CD4-positive, alpha-beta T cell treated with Interleukin-6 at 100 ng/mL for 8 hours (primary cell): Measurements from ENCODE around the gene TUBB8.
"Not testable (repeated sequence)": the region's sequence is repeated elsewhere in the genome, so short reads cannot be mapped to it uniquely, and the experiment has no call there.

Source experiments
- DNase-seq: peaks from one replicate; pipeline ENCODE4 v3.0.0-alpha.2; 2020; ENCODE audit warnings: mixed read lengths, low spot score

The TUBB8 gene

DNA sequence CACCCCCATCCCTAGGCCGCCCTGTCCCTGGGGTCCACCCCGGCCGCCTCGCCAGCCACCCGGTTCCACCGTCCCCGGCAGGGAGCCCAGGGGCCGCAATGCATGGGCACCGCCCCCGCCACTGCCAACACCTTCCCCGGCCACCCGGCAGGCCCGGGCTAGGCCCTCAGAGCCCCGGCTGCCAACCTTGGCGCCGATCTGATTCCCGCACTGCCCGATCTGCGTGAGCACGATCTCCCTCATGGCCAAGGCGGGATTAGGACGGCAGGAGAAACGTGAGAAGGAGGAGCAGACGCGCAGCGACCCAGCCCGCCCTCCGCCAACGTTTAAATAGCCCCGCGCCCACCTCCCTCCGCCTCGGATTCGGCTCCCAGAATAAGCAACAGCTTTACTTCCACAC is at the start of gene TUBB8:
Gene TUBB8 (minus strand): TSS at position 301 of the 400 bp plus-strand sequence. CDS start 58 bp downstream, at position 243.
- no peak for DNase-seq

DNA sequence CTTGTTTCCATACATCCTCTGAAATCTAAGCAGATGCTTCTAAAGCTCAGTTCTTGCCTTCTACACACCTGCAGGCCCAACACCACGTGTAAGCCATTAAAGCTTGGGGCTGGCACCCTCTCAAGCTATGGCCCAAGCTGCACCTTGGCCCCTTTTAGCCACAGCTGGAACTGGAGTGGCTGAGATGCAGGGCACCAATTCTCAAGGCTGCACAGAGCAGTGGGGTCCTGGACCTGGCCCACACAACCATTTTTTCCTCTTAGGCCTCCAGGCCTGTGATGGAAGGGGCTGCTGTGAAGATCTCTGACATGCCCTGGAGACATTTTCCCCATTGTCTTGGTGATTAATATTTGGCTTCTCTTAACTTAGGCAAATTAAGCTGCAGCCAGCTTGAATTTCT is 47.4 kb upstream of the TUBB8 start:
- DNase-seq, result no peak

DNA sequence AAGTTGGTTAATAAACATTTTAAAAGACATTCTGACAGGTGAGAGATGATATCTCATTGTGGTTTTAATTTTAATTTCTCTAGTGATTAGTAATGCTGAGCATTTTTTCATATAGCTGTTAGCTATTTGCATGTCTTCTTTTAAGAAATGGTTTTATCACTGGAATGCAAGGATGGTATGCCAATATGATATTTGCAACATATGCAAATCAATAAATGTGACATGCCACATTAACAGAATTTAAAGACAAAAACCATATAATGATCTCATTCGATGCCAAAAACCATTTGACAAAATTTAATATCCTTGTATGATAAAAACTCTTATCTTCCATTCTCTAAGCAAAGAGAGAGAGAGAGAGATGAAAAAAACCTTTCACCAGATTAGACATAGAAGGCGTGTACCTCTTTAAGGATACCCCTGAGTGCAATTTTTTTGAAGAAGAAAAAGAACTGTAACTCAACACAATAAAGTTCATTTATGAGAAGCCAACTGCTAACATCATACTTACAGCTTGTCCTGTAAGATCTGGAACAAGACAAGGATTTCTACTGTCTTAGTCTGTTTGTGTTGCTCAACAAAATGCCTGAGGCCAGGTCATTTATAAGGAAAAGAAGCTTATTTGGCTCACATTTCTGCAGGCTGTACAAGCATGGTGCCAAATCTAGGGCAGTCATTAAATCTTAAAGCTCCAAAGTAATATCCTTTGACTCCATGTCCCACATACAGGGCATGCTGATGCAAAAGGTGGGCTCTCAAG is 46.4 kb upstream of the TUBB8 start:
- no peak for DNase-seq

GRCh38 chr10:94613-95012 is 45.5 kb upstream of the TUBB8 start:
- DNase-seq, result no peak

GRCh38 chr10:92846-93245 is 43.8 kb upstream of the TUBB8 start:
- no peak for DNase-seq

- no peak for DNase-seq
Observed at GRCh38 chr10:92153-92552, 43.1 kb upstream of the TUBB8 start.

DNA sequence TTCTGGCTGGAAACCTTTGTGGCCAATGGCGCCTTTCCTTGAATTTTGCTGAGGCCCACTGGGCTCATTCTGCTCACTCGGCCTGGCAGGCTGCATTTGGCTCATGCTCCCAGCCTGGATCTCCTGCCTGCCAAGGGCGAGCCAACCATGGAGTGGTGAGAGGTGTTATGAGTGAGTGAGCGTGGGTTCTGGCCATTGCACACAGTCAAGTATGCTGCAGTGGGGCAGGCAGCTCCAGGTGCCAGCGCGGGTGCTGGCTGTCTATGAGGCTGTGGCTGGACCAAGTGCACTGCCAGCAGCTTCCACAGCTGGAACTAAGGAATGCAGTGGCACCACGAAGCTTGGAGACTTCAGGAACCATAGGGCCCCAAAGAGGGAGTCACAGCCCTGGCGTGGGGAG is 42.2 kb upstream of the TUBB8 start:
- DNase-seq, result no peak

DNA sequence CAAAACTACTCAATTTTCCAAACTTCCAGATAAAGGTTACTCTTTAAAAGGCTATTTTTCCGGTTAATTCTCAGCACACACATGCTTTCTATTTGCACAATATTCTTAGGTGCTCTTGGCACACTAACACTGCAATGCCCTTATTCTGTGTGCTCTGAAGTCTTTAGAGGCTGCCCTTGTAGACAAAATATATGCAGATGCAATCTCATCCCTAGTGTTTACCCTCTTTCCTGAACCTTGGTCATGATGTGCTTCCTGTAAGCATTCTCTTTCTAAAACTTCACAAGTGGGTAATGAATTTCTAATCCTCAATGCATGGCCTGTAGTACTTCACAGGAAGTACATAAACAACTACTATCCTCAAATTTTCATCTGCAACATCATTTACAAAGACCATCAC is 41.1 kb upstream of the TUBB8 start:
- DNase-seq, result no peak

GRCh38 chr10:89248-89647 is 40.2 kb upstream of the TUBB8 start:
- no peak for DNase-seq

- DNase-seq, result no peak
Observed at GRCh38 chr10:88253-88652, 39.2 kb upstream of the TUBB8 start.

- DNase-seq, result no peak
Observed at GRCh38 chr10:87177-88080, 38.3 kb upstream of the TUBB8 start.

- no peak for DNase-seq
Observed at GRCh38 chr10:86031-86430, 36.9 kb upstream of the TUBB8 start.

DNA sequence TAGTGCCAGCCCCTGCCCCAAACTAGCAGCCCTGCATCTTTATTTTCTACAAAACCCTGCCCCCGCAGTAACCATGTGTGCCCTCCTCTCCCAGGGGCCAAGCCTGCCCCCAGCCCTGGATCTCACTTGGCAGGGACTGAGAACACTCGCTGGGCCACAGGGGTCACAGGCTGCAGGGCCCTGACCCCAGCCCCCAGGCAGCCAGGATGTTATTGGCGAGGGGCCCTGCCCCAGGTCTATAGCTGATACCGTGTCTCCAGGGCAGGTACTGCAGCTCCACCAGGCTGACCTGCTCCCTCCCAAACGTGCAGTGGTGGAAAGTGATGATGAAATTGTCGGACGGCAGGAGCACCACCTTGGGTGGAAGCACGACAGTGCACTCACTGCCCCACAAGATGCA is 35.9 kb upstream of the TUBB8 start:
- no peak for DNase-seq

DNA sequence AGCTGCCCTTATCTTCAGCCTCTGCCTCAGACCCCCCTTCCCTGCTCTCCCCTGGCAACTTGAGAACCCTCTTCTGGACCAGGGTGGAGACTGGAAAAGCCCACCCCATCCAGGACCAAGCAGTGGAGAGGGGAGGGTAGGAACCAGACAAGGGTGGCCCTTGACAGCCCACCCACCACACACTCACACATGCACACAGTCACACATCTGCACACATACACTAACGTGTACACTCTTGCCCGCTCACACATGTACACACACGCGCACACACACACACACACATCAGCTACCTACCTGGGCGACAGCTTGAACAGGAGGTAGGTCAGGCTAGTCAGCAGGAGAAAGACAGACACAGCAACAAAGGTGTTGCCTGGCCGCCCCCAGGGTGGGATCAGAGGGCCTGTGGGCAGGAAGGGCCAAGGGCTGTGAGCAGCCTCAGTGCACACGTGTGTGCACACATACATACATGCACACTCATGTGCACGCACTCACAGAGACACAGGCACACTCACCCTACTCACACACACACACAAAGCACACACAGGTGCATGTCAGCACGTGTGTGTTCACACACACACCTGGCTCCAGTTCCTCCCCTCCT is 34.9 kb upstream of the TUBB8 start:
- no peak for DNase-seq

- DNase-seq, result no peak
Observed at GRCh38 chr10:80477-81105, 31.5 kb upstream of the TUBB8 start.

DNA sequence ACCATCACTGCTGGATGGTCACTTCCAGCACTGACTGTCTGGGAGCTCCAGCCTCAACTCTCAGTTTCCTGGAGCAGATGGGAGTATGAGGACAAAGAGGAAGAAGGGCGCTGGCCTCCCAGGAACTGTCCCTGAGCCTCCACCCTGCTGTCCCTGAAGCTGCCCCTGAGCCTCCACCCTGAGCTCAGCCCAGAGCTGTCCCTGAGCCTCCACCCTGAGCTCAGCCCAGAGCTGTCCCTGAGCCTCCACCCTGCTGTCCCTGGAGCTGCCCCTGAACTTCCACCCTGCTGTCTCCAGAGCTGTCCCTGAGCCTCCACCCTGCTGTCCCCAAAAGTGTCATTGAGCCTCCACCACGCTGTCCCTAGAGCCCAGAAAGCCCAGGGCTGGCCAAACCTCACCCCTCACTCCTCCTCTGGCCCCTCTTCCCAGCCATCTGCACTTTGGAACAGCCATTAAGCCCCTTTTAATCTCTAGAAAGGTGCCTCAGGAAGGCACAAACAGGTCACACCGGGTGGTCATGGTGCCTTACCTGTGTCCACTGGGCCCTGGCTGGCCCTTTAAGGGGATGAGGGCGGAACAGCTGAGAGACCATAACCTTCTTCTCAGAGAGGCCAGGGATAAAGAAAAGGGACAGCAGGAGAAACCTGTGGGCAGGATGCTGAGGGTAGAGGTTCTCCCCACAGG is 30.6 kb upstream of the TUBB8 start:
- no peak for DNase-seq

DNA sequence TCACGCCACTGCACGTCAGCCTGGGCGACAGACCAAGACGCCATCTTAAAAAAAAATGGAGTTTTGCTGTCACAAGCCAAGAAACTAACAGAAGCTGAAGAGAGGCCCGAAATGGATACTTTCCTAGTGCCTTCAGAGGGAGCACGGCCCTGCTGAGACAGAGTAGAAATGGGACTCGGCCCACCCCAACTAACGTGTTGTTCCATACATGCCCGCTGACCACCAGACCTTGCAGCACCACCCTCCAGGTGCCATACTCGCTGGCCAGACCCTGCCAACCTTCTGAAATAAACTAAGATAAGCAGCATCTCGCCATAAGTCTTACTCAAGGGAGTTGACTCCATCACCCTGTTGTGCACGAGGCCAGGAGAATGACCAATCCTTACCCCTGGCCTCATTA is 29.5 kb upstream of the TUBB8 start:
- DNase-seq, result no peak

GRCh38 chr10:74266-74621 is 25.1 kb upstream of the TUBB8 start:
- DNase-seq, result not testable (repeated sequence)

GRCh38 chr10:73543-74265 is 24.6 kb upstream of the TUBB8 start:
- peak; percentile 27 for DNase-seq

DNA sequence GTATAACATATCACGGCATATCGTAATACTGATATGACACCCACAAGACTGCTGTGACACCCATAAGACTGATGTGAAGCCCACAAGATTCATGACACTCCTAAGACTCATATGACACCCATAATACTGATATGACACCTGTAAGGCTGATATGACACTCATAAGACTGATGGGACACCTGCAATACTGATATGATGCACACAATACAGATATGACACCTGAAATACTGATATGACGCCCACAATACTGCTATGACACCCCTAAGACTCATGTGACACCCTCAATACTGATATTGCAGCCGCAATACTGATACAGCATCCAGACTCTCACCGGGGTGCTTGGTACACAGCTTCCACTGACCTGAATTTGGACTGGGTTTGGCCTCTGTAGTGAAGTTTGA is 19.1 kb upstream of the TUBB8 start:
- not testable (repeated sequence) for DNase-seq

DNA sequence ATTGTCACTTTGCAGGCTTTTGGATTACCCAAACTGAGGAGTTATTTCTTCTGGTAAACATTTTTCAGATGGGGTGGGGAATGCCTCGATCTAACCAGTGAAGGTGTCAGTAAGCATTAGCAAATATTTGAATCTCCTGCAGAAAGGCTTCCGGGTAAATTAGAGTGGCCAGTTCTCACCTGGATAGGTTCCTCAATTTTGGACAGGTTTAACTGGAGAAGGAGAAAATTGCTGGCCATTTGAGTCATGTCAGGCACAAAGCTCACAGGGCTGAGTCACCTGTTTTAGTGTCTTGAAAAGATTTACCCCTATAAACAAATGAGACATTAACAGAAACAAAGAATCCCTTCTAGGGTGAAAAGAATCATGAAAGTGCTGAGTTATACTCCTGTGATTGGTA is 830 bp upstream of the TUBB8 start:
- DNase-seq, result not testable (repeated sequence)
